ENCODE results near the gene ARNT2. TPM values are rescaled to one million over a fixed set of nuclear protein-coding genes. Genes with fewer than 3 reads are reported as not detected.

The ARNT2 gene
- total and polyA plus RNA-seq, 2 of the 13 experiments (the other 11 are each of a cell fraction or from before 2014, with no cell fraction given) = 0.69 to 1.7 TPM

GRCh38 chr15:80549191-80549590 lies 145.0 kb downstream of the ARNT2 start:
- no peak for DNase-seq (ENCODE audit: low spot score)
- Histone ChIP-seq H3K4me2 (ENCODE audit: low read depth, low read length) (no peak overlapping the region), H4K20me1 (ENCODE audit: insufficient read depth, low read length) (no peaks in the 10 kb centered on the region), H3K9ac (ENCODE audit: insufficient read depth, low read depth, low read length) (no peak overlapping the region), H3K79me2 (ENCODE audit: insufficient read depth, low read length) (no peaks in the 10 kb centered on the region), H3K4me3 (replicated peaks in 1 of 3; ENCODE audit: insufficient read depth in 1 of 3, low read depth in 2 of 3, low read length in 3 of 3) (no peak overlapping the region), H3K27ac (ENCODE audit: extremely low read length, insufficient read depth, low read length) (no peak overlapping the region), H3K4me1 (ENCODE audit: insufficient read depth, low read length) (no peaks in the 10 kb centered on the region; the same call in 1 of the 2 replicates), H3K36me3 (replicated peaks in 1 of 2; ENCODE audit: control insufficient read depth in 1 of 2, insufficient read depth in 2 of 2, low read length in 2 of 2) (no peaks in the 10 kb centered on the region), H3K27me3 (ENCODE audit: control insufficient read depth in 1 of 2, insufficient read depth in 2 of 2, low read length in 2 of 2) (no peaks in the 10 kb centered on the region), H3K9me3 (ENCODE audit: low read length) (no peaks in the 10 kb centered on the region), H2AFZ (ENCODE audit: low read length) (no peak overlapping the region)
- CTCF ChIA-PET (ENCODE audit: low intra/inter-chr PET ratio, low total read pairs) = no interaction called here
- FAIRE-seq = no peak
- BruUV-seq (replicated peaks) = no TSS peak
- 95% methylated on average over 1 of the region's 1 CpG for WGBS (ENCODE audit: low lambda C conversion rate)
- intact Hi-C loops (cut with micrococcal nuclease; ENCODE audit: unreplicated experiment) = no loop called here
- in situ Hi-C loops (cut with HindIII; ENCODE audit: extremely low pct_ligation_motif_present, low pct_unique_long_range_greater_than_20kb) = no loop called here
- no peak for ATAC-seq
- TF ChIP-seq ZBTB37 (CRISPR knock-in tag; IDR thresholded peaks at IDR 0.05) (no peak), U2AF2 (IDR thresholded peaks at IDR 0.05; ENCODE audit: low read depth, low read length) (no peak), PAXIP1 (CRISPR knock-in tag; conservative IDR thresholded peaks at IDR 0.05) (no peak), MAZ (IDR thresholded peaks at IDR 0.05; ENCODE audit: borderline replicate concordance, low read depth, low read length) (no peak), MAZ (CRISPR knock-in tag; IDR thresholded peaks at IDR 0.05; ENCODE audit: low read depth) (no peak), TBX2 (CRISPR knock-in tag; IDR thresholded peaks at IDR 0.05; ENCODE audit: borderline replicate concordance) (no peak)
- POLR2A ChIA-PET = no interaction called here

All from HepG2 (cell line).